SKM-1 treated with dmso at 0.1 percent for 144 hours (cell line): Measurements from ENCODE around the gene CPSF2.
A peak's percentile ranks its signal among the peaks of the same experiment; 100 is the strongest.

Experiments used
- DNase-seq: peaks from one replicate; lab custom pipeline; 2025; ENCODE audit not compliant: unreplicated experiment; lab: John Stamatoyannopoulos, UW

CPSF2 gene

DNA sequence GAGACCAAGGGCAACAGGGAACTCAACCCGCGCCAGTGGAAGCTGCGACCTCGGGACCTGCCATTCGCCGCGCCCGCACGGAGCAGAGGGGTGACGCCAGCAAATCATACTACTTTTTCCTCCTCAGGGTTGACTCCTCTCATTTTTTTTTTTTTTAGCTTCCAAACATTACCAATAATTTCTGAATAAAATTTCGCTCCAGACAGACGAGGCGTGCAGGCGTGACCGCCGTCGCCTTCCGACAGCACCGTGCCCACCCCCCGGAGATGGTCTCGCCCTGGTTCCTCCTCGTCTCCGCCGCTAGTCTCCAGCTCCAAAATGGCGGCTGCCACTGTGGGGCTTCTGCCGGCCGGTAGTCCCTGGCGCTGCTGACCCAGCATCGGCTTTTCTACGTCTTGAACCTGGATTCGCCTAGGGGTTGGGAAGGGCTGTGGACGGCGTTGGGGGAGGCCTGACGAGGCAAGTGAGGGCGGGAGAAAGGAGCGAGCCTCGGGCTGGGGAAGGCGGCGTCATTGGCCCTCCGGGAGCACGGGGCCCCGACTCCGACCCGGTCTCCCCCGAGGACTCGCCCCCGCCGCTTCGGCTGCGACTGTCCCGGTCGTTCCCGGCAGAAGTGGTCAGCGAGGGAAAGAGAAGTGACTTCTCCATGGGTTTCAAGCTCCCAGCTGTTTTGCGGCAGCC, at the start of gene CPSF2, which contains the start of gene NDUFB1:
TSS of gene CPSF2 (plus strand) at position 300 of the 681 bp plus-strand sequence. CDS start 9,016 bp downstream, outside the sequence.
TSS of gene NDUFB1 (minus strand) at position 37 of the 681 bp plus-strand sequence. CDS start 4,069 bp downstream, outside the sequence.
- peak; percentile 79 for DNase-seq

GRCh38 chr14:92074555-92074954, 47.2 kb upstream of the CPSF2 start:
- DNase-seq = no peak

- DNase-seq = no peak
These were observed 33.3 kb upstream of the CPSF2 start for GRCh38 chr14:92088494-92088893.

GRCh38 chr14:92093320-92093719, 28.4 kb upstream of the CPSF2 start:
- DNase-seq = no peak

GRCh38 chr14:92099802-92100201, 22.0 kb upstream of the CPSF2 start:
- DNase-seq = no peak

- DNase-seq = no peak
These were observed 18.3 kb upstream of the CPSF2 start for GRCh38 chr14:92103363-92103989.

DNA sequence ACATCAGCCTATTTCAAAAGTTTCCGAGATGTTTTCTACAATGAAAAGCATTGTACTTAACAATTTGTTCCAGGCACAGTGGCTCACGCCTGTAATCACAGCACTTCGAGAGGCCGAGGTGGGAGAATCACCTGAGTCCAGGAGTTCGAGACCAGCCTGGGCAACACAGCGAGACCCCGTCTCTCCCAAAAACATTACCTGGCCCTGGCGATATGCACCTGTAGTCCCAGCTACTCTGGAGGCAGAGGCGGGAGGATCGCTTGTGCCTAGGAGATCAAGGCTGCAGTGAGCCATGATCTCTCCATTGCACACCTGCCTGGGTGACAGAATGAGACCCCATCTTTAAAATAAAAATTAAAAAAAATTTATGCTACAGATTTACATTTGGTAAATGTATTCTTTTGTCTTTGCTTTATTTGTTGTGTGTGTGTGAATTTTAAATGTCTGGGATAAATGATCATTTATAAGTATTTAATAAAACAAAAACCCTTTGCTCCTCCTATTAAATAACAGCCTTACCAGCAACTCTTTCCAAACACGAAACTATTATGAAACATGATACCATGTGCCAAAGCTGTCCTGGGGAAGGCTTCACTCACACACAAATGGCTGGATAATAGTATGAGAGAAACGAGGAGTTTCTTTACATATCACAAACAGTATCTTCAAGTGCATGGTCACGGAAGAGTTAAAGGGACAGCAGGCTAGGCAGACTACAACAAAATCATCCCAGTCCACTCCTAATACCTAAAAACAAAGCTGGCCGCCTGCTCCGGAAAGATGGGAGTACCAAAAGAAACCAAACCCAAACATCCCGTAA, 16.5 kb upstream of the CPSF2 start:
- DNase-seq = no peak

- no peak for DNase-seq
These were observed 16.0 kb upstream of the CPSF2 start for GRCh38 chr14:92105893-92106142.

DNA sequence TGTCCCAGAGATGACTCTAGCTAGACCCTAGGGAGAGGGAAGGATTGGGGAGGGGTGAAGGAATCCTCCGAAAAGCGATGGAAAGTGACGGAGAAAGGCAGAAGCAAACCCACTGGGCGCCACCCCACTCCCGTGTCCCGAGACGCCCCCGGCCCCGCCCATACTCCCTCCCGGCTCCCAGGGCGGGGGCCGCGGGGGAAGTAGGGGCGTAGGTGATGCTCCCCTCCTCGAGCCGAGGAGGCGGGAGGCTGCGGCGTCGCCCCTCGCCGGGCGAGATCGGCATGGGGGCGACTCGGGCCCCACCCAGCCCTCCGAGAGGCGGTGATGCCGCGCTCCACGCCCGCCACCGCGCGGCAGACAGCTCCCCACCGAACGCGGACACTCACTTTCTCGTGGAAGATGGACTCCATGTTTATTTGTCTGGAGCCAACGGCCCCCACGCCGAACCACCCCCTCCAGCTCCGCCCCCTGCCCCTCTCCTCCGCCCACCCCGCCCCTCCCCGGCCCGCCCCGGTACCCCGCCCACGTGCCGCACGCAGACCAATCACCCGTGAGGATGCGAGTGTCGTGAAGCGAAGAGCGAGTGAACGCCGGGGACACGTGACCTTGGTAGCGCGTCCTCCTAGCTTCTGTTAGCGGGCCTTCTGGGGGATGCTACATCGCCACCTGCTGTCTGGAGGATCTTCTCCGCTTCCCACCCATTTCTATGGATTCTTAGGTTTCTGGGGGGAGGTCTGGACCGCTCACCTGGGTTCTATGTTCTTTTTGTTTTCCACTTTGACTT, 15.4 kb upstream of the CPSF2 start, which contains the start of gene ATXN3:
TSS of gene ATXN3 (minus strand) at position 440 of the 784 bp plus-strand sequence. CDS start at position 410, 30 bp downstream.
- DNase-seq = peak; percentile 73

GRCh38 chr14:92108345-92109254, 13.2 kb upstream of the CPSF2 start:
- DNase-seq = no peak

- no peak for DNase-seq
These were observed 12.3 kb upstream of the CPSF2 start for GRCh38 chr14:92109490-92109889.

GRCh38 chr14:92121207-92121669, 531 bp upstream of the CPSF2 start:
- no peak for DNase-seq

DNA sequence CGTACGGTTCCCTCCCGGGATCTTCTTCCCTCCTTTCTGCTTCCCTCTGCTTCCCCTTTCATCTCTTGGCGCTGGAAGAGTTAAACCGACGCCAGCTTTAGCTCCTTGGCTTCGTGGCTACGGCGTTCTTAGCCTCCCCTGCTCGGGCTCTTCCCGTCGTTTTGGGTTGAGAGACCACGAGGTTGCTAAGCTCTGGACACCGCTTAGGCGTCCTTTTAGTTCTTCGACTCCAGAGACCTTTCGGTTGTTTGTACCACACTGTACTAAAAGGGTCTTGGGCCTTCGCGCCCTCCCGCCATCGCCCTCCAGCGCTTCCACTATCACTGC, 545 bp downstream of the CPSF2 start:
- no peak for DNase-seq

- no peak for DNase-seq
These were observed 992 bp downstream of the CPSF2 start for GRCh38 chr14:92122761-92123160.

- no peak for DNase-seq
These were observed 12.7 kb downstream of the CPSF2 start for GRCh38 chr14:92134456-92134855.

DNA sequence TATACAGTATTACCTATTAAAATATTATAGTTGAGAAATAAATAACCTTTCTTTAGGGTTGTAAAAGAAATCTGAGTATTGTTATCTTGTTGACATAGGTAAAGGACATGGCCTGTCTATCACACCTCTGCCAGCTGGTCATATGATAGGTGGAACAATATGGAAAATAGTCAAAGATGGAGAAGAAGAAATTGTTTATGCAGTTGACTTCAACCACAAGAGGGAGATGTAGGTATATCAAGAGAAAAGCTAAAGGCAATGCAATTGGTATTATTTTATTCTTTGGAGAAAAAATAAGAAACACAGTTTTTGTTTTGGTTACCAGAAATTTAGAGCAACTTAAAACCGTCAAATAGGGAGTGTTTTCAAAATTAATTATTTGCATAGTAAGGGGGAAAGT, 13.5 kb downstream of the CPSF2 start:
- DNase-seq = no peak

DNA sequence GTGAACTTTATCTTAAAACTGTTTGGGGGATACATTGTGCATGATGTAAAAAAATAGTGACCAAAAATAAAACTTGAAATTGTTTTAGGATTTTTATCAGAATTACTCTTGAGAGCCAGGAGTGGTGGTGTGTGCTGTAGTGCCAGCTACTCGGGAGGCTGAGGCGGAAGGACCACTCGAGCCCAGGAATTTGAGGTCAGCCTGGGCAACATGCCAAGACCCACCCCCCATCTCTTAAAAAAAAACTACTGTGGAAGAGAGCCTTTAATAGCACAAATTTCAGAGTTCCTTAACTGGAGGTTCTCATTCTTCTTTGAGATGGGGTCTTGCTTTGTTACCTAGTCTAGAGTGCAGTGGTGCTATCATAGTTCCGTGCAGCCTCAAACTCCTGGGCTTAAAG, 21.5 kb downstream of the CPSF2 start:
- no peak for DNase-seq

- DNase-seq = no peak
These were observed 22.2 kb downstream of the CPSF2 start for GRCh38 chr14:92143962-92144361.

DNA sequence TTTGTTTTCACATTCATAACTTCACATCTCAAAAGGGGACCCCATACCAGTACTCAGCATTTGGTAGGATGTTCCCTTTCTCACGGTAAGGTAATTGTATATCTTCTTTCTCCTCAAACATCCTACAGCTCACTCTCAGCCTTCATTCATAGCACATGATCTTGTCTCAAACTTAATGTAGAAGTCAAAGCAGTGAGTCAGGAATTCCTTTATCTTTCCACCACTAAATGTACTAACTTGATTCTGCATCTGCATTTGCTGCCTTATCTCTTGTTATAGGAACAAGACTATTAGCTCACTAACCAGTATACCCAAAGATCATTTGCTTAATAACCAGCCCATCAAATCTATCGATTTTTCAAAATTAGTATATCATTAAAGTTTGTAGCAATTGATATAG, 22.9 kb downstream of the CPSF2 start:
- no peak for DNase-seq

DNA sequence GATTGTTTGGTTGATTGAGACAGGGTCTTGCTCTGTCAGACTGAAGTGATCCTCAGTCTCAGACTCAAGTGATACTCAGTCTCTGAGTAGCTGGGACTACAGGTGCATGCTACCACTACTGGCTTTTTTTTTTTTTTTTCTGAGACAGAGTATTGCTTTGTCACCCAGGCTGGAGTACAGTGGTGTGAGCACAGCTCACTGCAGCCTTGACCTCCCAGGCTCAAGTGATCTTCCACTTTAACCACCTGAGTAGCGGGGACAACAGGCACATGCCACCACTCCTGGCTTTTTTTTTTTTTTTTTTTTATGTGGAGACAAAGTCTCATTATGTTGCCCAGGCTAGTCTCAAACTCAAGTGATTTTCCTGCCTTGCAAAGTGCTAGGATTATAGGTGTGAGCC, 31.8 kb downstream of the CPSF2 start:
- DNase-seq = no peak
